GM21529 (cell line): ENCODE measurements around the gene CEP76.
"Not testable (repeated sequence)": the region's sequence is repeated elsewhere in the genome, so short reads cannot be mapped to it uniquely, and the experiment has no call there.

Source experiments
- ATAC-seq: cut with Tn5 transposase; IDR thresholded peaks from one replicate; pipeline ENCODE4 v1.9.1; 2021; ENCODE audit not compliant: unreplicated experiment

CEP76 gene

GRCh38 chr18:12645751-12646203, 56.7 kb downstream of the CEP76 start:
- no peak for ATAC-seq

GRCh38 chr18:12645254-12645653, 57.3 kb downstream of the CEP76 start:
- no peak for ATAC-seq

GRCh38 chr18:12643756-12644155, 58.8 kb downstream of the CEP76 start:
- not testable (repeated sequence) for ATAC-seq

- ATAC-seq, result no peak
These were observed 61.7 kb downstream of the CEP76 start for GRCh38 chr18:12640881-12641200.

- no peak for ATAC-seq
These were observed 62.3 kb downstream of the CEP76 start for GRCh38 chr18:12639990-12640880.

GRCh38 chr18:12638644-12639124, 63.8 kb downstream of the CEP76 start:
- ATAC-seq, result no peak

- no peak for ATAC-seq
These were observed 64.5 kb downstream of the CEP76 start for GRCh38 chr18:12637901-12638643.

- no peak for ATAC-seq
These were observed 65.1 kb downstream of the CEP76 start for GRCh38 chr18:12637393-12637792.

GRCh38 chr18:12631831-12632477, 70.6 kb downstream of the CEP76 start:
- ATAC-seq, result no peak

- ATAC-seq, result no peak
These were observed 72.4 kb downstream of the CEP76 start for GRCh38 chr18:12630136-12630535.

GRCh38 chr18:12628706-12629702, 73.5 kb downstream of the CEP76 start:
- ATAC-seq, result no peak

- ATAC-seq, result not testable (repeated sequence)
These were observed 75.3 kb downstream of the CEP76 start for GRCh38 chr18:12627199-12627598.

GRCh38 chr18:12625241-12625640, 77.3 kb downstream of the CEP76 start:
- ATAC-seq, result no peak
